Measurements from ENCODE around the gene CBFA2T3.
A peak's percentile ranks its signal among the peaks of the same experiment; 100 is the strongest.

The CBFA2T3 gene

DNA sequence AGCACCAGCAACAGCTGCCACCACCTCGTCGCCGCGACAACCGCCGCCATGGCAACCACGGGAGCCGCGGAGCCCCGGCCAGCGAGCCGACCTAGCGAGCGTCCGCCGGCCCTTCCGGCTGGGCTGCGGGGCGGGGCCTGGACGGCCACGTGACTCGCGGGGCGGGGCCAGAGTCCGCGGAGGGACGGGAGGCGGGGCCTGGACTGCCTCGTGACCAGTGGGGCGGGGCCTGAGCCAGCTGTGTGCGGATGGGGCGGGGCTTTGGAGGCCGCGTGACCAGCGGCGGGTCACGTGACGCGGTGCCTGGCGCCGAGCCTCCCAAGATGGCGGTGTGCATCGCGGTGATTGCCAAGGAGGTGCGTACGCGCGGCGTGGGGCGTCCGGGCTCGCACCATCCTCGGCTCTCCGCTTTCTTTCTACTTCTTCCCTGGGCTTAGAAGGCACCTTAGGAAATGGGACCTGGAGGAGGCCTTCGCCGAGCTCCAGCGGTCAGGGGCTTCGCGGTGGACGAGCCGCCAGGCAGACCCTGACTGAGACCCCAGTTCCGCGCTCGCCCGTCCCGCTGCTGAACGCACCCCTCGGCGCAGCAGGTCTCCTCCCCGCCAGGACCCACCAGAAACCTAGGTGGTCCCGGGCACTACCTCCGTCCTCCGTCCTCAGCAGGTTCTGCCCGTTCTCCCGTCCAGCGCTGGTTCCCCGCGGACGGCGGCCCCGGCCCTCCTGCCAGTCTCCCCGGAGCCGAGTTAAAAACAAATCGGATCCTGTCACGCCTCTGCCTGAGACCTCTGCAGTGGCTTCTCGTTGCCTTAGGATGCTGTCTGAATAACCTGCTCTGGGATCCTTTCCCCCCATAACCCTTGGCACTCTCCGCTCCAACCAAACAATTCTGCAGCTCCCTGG, 119.9 kb downstream of the CBFA2T3 start, which contains the start of the genes GALNS and TRAPPC2L:
GALNS (minus strand) TSS at position 120 of the 900 bp plus-strand sequence; CDS start at position 50, 70 bp downstream.
TRAPPC2L (plus strand) TSS at position 300 of the 900 bp plus-strand sequence; CDS start at position 324, 24 bp downstream.
- DNase-seq (ENCODE audit: low read depth), result peak; percentile 92

DNA sequence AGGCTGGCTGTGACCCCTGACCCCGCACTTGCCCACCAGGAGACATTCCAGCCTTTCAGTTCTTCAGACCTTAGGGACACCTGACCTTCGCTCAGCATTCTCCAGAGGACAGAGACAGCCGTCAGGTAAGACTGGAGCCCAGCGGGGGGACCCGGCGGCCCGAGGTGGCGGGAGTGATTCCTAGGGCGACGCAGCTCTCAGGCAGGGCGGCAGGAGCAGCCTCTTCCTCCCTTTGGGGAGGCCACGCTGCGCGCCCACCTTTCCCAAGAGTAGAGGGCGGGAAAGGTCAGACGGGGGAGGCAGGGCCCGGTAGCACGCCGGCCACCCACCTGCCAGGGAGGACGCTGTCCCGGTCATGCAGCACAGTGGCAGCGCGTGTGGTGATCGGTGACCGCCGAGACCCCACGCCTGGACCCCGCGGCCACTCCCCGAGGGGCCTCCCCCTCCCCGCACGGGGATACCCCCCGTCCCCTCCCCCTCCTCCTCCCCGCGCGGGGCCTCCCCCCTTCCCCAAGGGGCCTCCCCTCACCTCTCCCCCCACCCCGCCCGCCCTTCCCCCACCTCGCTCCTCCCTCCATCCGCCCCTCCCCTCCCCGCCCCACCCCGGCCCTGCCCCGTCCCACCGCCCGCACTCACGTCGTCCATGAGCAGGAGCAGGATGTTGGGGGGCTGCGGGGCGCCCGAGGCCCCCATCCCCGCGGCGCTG, 120.7 kb downstream of the CBFA2T3 start:
- DNase-seq (ENCODE audit: low read depth), result no peak

DNA sequence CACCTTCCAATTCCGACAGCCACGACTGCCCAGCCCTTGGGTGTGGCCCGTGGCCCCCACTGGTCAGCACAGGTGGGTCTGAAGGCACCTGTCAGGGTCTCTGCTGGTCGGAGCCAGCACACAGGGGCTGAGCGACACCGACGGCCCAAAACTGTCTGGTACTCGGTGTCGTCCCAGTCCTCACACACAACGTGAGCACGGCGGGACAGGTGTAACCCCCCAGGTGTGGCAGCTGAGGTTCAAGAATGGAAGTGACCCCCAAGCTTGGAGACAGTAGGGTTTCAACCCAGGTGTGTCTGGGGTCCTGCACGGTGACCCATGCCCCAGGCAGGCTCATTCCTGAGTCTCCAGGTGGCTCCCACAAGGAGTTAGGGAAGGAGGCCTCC, 121.3 kb downstream of the CBFA2T3 start:
- no peak for DNase-seq (ENCODE audit: low read depth)

DNA sequence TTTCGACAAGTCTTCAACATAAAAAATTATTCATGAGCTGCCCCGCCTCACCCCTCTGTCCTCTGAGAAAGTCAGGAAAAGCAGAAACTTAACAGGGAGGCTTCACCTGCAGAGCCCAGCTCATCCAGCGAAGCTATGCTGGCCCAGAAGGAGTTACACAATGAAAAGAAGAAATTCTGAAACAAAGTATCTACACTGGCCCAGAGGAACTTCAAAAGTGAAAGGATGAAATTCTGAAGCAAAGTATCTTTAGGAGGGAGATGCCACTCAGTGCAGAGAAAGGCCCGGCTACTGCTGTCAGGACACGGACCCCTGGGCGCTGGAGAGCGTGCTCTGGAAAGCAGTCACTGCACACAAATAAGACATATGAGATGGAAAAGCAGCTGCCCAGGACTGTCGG, 121.8 kb downstream of the CBFA2T3 start:
- DNase-seq (ENCODE audit: low read depth), result no peak

DNA sequence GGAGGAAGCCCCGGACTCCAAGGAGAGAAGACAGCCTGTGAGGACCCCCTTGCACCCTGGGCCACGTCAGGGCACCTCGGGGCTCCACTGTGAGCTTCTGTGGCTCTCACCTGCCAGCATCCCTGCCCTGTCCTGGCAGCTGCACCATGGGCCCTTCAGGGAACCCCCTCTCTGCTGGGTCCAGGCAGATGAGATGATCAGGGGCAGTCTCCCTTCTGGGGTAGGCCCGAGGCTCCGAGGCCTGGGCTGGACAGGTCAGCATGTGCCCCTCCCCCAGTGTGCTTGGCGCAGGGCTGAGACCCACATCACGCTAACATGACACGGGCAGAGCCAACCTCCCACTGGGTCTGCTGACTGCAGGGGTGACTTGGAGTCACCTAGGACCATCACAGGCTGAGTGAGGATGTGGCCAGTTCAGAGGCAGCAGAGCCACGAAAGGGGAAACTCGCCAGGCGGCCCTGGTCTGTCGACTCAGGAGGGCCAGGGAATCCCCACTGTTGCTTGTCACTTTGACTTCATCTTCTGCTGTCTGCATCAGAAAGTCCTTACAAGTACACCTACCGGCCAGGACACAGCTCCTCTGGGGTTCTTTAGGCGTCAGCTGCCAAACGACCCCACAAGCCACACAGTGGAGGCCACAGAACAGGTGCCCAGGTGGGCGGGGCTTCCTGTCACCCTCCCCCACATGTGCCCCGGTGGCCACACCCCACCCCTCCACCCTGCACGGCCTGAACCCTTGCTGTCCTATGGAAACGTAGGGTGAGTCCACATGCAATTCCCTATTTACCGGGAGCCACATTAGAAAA, 122.5 kb downstream of the CBFA2T3 start:
- DNase-seq (ENCODE audit: low read depth), result no peak

DNA sequence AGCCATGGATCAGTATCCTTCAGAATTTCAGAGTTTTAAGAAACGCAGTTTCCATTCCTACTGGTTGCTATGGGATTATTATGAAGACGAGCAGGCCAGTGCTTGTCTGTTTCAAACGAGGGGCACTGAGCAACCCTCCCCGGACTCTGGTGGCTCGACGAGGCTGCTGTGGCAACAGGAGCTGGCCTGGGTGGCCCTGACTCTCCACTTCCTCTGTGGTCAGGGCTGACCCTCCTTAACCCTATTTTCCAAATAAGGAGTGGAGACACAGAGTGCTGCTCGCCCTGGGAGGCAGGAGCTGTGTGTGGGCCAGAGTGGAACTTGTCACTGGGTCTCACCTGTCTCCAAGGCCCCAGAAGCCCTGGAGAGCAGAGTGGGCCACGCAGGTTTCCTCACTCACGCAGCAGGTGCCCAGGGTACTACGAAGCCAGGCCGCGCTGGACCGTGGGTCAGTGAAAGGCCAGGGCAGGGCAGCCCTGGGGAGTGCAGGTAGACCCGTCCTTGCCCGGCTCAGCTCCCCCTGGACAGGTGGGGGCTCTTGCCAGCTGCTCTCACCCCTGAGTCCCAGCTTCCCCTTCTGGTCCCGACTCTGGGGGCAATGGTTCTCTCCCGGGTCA, 123.6 kb downstream of the CBFA2T3 start:
- no peak for DNase-seq (ENCODE audit: low read depth)

DNA sequence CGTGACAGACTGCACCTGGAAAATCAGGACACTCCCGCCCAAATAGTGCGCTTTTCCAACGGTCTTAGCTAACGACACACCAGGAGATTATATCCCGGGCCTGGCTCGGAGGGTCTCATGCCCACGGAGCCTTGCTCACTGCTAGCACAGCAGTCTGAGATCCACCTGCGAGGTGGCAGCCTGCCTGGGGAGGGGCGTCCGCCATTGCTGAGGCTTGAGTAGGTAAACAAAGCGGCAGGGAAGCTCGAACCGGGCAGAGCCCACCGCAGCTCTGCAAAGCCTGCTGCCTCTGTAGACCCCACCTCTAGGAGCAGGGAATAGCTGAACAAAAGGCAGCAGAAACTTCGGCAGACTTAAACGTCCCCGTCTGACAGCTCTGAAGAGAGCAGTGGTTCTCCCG, 125.4 kb downstream of the CBFA2T3 start:
- no peak for DNase-seq (ENCODE audit: low read depth)

DNA sequence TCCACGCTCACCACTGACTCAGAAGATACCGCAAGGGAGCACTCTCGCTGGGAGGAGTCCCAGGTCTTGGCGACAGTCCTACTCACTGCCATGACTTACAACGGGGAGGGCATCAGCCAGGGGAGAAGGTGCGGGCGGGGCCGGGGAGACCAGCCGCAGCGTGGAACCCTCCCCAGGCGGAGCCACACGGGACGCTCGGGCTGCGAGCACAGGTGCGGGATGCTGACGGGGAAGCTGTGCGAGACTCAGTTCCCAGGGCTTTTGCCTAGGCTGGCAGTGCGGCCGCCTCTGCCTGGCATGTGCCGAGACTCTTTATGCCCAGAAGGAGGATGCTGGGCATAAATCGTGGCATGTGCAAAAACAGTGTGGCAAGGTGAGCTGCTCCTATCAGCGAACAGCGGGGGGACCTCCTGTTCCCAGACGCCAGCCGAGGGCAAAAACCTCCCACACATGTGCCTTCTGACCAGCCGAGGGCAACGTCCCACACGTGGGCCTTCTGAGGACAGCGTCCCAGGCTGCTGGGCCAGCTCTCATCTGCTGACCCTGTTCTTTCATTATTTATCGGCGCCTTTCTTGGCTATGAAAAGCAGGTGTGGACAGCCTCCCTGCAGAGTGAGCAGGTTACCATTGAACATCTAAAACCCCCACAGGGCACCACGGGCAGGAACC, 126.3 kb downstream of the CBFA2T3 start:
- no peak for DNase-seq (ENCODE audit: low read depth)

DNA sequence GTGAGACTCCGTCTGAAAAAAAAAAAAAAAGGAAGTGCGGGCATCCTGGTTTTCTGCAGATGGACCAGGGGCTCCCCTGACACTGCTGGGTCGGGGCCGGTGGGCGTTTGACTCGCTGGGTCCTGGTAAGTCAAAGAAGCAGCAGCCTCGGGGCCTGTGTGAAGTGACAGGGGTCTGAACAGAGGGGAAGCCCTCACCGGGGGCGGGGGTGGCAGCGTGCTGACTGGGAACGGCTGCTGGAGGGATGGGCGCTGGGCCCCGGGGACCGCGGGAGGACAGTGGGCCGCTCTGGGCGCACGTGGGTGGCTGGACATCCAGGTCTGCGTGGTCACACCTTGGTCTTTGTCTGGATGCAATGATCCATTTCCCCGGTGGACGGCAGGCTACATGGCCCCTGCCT, 128.4 kb downstream of the CBFA2T3 start:
- DNase-seq (ENCODE audit: low read depth), result no peak

DNA sequence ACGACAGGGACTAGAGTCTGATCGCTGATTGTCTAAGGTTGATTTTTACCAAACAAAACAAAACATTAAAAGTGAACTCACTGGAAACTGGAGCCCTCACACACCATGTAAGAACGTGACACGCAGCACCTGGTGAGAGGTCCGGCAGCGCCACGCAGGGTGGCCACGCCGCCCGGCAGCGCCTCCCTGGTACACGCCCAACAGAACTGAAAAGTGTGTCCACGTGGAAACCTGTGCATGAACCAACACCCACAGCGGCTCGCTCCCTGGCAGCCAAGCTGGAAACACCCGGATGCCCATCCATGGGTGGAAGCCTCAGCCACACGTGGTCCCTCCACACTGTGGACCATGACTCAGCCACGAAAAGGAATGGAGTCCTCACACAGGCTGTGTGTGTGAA, 129.4 kb downstream of the CBFA2T3 start:
- DNase-seq (ENCODE audit: low read depth), result no peak

DNA sequence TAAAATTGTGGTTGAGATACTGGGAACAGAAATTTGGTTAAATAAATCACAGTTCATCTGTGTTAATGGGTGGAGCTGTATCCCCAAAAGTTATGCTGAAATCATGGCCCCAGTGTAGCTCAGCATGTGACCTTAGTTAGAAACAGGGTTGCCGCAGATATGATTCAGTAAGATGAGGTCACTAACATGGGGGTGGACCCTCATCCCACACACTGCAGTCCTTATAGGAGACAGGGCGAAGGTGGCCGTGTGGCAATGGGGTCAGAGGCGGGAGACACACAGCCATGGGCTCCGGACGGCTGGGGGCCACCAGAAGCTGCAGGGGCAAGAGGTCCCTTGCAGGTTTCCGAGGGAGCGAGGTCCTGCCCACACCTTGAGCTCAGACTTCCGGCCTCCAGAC, 130.9 kb downstream of the CBFA2T3 start:
- DNase-seq (ENCODE audit: low read depth), result peak; percentile 44

DNA sequence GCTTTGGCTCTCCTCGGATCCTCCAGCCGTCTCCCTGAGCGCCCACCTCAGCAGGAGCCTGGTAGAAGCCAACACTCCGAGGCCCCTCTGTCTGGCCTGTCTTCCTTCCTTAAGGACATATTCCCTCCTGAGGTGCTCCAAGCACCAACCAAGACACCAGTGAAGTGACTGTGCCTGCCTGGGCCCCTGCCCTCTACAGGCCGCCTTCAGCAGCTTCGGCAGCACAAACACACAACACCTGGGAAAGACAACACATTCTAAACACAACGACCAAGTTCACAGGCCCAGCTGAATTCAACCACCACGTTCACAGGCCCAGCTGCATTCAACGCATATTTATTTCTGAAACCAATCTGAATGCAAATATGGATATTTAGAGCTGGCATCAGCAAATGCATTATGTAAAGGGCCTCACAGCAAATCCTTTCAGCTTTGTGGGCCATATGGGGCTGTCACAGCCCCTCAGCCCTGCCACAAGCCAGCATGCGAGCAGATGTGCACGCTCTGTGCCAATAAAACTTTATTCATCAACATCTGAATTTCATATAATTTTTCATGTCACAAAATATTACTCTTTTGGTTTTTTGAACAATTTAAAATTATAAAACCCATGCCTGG, 132.5 kb downstream of the CBFA2T3 start:
- DNase-seq (ENCODE audit: low read depth), result no peak

DNA sequence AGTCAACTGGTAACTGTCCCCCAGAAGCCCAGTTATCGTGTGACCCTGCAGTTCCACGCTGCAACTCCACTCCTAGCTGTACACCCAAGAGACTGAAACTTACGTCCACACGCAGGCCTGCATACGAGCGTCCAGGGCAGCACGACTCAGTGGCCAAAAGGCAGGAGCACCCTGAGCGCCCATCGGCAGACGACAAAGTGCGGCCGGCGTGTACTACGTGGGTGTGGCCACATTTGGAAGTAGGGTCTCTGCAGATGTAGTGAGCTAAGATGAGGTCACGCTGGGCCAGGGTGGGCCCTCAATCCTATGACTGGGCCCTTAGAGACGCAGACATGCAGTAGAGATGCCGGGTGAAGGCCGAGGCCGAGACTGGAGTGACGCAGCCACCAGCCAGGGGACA, 133.8 kb downstream of the CBFA2T3 start:
- DNase-seq (ENCODE audit: low read depth), result no peak

DNA sequence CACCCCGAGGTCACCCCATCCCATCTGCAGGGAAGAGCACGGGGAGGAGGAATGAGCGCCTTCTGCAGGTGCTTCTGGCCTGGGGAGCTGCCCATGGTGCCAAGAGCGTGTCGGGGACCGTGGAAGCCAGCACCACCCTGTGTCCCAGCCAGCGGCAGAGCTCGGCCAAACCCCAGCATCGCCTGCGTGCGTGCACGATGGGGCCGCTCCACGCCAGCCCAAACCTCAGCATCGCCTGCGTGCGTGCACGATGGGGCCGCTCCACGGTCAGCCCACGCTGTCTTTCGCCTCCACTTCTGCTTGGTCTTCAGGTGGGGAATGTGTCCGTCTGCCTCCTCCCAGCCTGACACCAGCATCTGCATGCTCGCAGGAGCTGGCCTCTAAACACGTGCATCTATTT, 134.2 kb downstream of the CBFA2T3 start:
- DNase-seq (ENCODE audit: low read depth), result no peak

DNA sequence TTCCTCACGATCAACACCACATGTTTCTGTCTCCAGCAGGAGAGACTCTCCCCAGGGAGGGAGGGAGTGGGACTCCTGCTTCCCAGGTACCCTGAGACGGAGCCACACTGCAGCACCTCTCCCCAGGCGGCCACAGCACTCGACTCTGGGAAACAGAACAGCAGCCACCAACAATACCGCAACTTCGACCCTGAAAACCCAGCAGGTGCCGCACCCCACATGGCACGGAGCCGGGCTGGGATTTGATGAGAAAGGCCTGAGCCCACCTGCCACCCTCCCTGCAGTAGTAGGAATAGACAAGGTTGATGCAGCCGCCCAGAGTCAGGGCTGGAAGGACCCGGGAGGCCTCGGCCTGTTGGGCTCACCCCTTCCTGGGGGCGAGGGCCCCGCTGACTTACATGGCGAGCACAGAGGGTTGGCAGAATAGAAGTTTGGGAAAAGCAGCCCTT, 134.7 kb downstream of the CBFA2T3 start:
- DNase-seq (ENCODE audit: low read depth), result no peak

DNA sequence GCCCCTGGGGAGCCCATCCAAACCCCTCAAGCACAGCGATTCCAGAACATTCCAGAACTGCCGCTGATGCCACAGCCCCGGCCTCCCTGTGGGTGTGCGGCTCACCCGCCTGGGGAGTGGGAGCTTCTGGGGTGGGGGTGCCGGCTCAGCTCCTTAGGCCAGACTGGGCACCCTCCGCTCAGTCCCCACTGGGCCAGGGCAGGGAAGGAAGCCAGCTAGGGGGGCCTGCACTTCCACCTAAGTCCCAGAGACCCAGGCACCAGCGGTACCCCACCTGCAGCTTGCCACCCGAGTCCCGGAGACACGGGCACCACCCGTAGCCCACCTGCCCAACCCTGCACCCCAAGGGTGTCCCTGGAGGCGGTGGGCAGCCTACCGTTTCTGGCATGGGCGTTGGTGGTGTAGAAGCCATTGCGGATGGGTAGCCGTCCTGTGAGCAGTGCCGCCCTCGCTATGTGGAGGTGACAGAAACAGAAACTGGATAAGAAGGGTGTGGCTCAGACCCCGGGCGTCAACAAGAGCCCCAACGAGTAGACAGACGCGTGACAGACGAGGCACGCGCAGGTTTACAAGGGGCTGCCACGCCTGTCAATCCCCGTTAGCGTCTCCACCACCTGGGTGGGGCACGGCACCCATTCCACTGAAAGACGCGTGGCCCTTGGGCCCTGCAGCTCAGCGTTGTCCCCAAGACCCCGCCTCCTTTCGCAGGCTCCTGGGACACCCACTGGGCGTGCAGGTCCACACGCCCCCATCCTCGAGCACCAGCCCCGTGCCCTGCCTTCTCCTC, 135.3 kb downstream of the CBFA2T3 start:
- DNase-seq (ENCODE audit: low read depth), result no peak

DNA sequence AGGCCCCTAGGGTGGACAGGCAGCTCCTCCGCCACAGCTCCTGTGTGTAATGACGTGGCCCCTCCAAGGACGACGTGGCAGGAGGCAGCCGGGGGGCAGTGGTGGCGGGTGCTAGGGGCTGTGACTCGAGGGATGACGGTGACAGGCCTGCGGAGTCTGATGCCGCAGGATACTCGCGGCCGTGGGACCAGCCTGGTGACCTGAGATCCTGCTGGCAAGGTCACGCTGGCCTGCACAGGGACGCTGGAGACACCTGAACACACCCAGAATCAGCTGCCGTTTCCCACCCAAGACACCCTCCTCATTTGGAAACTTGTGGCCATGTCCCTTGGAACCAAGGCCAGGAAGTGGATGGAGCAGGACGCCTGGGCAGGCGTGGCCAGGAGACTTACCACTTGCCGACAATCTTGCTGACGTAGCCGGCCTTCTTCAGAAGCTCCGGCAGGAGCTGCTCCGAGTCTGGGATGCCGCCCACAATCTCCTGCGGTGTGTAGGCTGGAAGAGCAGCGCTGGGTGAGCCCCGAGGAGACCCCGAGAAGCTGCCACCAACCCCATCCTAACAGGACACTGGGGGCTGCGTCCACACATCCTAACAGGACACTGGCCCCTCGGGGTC, 136.3 kb downstream of the CBFA2T3 start:
- DNase-seq (ENCODE audit: low read depth), result no peak

DNA sequence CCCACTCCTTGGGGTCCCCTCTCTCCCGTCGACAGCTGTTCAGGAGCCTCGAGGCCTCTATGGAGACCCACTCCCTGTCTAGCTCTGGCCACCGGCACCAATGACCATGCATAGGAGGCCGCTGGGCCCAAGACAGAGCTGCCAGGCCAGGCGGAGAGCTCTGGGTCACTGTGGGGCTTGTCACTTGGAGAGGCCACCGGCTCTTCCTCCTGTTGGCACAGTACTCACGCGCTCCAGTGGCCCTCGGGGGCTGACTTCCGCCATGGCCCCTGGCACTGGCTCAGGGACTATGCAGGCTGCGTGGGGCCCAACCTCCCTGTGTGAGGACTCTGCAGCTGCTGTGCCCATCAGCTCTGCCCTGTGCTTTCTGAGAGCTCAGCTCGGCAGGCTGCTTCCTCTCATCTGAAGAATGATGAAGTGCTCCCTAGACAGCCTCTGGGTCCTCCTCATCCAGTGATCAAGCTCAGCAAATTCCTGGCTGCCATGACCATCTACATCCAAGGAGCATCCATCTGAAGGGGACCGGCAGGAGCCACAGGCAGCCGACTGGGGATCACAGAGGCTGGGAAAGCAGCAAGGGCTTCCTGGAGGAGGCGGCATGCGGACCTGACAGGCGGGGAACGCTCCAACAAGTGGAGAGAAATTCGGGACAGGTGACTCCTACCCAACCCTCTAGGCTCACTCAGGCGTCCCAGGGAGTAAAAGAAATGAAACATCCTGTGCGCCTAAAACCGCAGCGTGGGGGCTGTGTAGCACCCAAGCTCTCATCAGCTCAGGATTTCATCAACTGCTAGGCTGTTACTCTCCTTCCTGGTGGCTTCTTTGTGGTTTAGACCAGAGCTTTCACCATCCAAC, 137.0 kb downstream of the CBFA2T3 start:
- DNase-seq (ENCODE audit: low read depth), result no peak

All from iris pigment epithelial cell (primary cell).